HG02571 (cell line): Measurements from ENCODE around the gene TIGD7.

Source experiments
- ATAC-seq: cut with Tn5 transposase; IDR thresholded peaks from one replicate; pipeline ENCODE4 v1.9.1; 2021; ENCODE audit warnings: mild to moderate bottlenecking, moderate library complexity; ENCODE audit not compliant: unreplicated experiment

TIGD7 gene, protein sequence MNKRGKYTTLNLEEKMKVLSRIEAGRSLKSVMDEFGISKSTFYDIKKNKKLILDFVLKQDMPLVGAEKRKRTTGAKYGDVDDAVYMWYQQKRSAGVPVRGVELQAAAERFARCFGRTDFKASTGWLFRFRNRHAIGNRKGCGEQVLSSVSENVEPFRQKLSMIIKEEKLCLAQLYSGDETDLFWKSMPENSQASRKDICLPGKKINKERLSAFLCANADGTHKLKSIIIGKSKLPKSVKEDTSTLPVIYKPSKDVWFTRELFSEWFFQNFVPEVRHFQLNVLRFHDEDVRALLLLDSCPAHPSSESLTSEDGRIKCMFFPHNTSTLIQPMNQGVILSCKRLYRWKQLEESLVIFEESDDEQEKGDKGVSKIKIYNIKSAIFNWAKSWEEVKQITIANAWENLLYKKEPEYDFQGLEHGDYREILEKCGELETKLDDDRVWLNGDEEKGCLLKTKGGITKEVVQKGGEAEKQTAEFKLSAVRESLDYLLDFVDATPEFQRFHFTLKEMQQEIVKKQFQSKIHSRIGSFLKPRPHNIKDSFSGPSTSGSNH

DNA sequence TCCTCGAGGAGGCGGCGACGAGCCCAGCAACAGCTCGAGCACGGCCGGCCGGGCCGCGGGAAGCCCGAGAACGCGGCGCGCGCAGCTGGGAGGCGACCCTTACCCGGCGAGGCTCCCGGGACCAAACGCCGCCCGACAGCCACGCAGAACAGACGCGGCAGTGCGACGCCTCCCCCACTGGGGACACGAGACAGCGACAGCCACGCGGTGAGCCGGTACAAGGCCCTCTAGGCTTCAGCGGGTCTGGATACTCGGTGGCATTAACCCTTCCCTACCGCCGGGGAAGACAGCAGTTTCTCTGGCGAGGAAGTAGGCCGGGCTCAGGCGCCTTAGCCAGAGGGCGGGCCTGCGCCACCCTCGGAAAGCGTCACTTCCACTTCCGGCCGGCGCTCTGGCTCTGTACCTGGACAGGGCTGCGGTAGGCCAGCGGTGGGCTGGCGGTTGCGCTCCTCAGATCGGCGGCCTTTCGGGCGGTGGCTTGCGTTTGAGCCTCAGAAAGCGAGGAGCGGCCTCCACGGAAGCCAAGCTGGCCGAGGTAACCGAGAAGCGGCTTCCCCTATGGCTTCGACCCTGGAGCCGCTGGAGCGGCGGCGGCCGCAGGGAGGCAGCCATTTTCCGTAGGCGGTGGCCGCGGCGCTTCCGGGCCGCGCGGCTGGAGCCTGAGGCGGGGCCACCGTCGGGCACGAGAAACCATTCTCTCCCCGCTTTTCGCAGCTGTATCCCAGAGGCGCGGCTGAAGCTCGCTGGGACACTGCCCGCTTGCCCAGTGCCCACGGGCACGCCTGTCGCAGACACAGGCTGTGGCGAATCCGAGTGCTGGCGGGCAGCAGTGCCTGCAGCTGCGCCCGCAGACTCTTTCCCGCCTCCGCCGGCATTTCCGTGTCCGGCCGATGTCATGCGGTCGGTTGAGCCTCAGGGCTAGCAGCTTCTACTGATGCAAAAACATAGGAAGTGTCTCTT is at the start of gene TIGD7, which contains the start of gene ZNF75A:
Gene TIGD7 (minus strand): TSS at position 322 of the 960 bp plus-strand sequence. CDS start 4,816 bp downstream, outside the sequence.
Gene ZNF75A (plus strand): TSS at position 389 of the 960 bp plus-strand sequence. CDS start 2,932 bp downstream, outside the sequence.
- ATAC-seq = peak; percentile 91

DNA sequence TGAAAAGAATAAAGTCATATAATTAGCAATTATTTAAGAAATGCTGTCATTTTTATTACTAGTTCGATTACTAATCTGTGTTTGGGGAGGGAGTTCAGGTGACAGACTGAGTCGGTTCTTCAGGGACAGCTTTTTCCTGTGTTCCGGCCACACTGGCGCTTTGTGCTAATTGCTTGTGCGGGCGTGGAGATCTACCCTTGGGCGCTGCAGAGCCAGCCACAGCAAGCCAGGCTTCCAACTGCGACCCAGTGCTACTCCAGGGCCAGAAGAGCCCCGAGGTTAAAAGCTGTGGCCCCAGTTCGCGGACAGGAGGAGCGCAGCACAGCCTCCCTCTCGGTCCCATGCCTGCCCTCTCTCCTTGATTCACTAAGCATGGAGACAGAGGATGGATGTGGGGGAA is 43.9 kb upstream of the TIGD7 start:
- ATAC-seq = no peak

- no peak for ATAC-seq
Measured at GRCh38 chr16:3348547-3349167, 43.4 kb upstream of the TIGD7 start.

DNA sequence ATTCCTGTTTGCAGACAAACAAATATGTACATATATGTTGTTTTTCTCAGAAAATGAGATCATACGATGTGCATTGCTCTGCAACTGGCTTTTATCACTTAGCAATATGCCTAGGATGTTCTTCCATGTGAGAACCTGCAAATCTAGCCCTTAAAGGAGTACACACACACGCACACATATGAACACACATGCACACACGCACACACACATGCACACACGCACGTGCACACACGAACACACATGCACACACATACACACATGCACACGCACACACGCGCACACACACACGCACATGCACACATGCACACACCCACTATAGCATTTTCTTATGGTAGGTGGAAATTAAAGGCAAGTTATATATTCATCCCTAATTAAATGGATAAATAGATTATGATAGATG is 42.4 kb upstream of the TIGD7 start:
- no peak for ATAC-seq

- no peak for ATAC-seq
Measured at GRCh38 chr16:3346041-3346440, 40.8 kb upstream of the TIGD7 start.

- ATAC-seq = no peak
Measured at GRCh38 chr16:3328643-3329042, 23.4 kb upstream of the TIGD7 start.

DNA sequence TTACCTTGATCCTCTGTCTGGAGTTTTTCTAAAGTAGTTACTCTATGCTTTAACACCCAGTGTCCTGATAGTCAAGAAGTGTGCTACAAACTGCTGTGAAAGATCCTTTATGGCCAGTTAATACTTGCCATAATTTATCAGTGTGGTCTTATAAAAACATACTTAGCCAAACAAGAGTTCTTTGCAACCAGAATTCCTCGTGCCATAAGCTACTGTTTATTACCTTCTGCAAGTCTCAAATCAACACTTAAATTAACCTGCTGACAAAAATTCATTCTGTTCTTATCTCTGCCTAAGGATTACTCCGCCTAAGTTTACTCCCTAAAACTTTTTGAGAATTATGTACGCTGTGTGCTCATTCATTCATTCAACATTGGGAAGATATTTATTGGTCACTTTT is 22.9 kb upstream of the TIGD7 start:
- no peak for ATAC-seq

DNA sequence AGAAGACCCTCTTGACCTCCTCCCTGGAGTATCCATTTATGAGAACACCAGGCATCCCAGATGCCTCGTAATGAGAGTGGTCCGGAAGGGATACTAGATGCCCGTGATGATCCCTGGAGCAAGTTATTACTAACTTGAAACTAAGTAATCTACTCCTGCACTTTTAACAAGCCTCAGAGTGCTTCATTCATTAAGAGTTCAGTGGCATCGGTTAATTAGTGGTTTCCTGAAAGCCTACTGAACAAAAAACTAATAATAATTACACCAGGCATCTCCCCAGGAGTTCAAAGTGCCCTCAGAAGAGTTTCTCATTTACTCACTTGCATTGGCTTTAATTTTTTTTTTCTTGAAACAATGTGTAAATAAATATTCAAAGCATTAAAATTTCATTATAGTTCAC is 22.3 kb upstream of the TIGD7 start:
- no peak for ATAC-seq

DNA sequence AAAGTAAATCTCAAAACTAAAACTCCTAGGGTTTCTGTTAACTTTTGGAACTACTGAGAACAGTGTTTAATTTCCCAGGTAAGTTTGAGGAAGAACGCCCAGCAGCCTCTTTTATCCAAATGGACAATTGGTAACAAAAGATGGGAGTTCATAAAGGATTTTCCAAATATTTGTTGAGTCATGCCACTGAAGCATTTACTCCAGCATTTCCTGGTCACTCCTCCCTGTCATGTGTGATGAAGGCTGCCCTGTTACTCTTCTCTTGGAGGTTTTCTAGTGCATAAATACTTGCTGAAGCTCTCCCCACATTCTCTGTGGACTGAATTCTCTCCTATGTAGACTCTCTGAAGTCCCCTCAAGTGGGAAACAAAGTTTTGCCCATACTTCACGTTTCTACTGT is 16.6 kb upstream of the TIGD7 start:
- no peak for ATAC-seq

GRCh38 chr16:3317315-3317999 is 12.2 kb upstream of the TIGD7 start:
- no peak for ATAC-seq

- ATAC-seq = no peak
Measured at GRCh38 chr16:3311496-3311895, 6.3 kb upstream of the TIGD7 start.

GRCh38 chr16:3306078-3306477 is 848 bp upstream of the TIGD7 start:
- no peak for ATAC-seq

- ATAC-seq = no peak
Measured at GRCh38 chr16:3304370-3304769, 860 bp downstream of the TIGD7 start.

DNA sequence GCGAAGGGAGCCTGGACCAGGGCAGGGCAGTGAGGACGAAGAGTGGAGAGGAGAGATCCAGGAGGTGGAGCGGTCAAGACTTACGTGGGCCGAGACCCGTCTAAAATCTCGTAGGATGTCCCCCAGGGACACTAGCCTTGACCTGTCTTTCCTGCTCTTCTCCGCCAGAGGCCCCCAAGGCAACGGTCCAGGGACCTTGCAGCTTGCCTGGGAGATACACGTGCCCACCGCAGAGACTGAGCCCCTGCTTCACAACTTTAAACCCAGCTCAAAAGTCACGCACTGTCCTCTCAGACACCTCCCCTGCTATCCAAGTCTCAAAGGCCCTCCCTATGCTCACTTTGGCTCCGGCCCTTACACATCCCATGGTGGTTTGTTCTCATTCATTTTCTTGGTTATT is 9.4 kb downstream of the TIGD7 start:
- ATAC-seq = no peak

GRCh38 chr16:3295209-3295608 is 10.0 kb downstream of the TIGD7 start:
- no peak for ATAC-seq

GRCh38 chr16:3292604-3293003 is 12.6 kb downstream of the TIGD7 start:
- no peak for ATAC-seq

- ATAC-seq = no peak
Measured at GRCh38 chr16:3289998-3290673, 15.1 kb downstream of the TIGD7 start.

- no peak for ATAC-seq
Measured at GRCh38 chr16:3285131-3285530, 20.1 kb downstream of the TIGD7 start.

GRCh38 chr16:3283543-3284447 is 21.4 kb downstream of the TIGD7 start:
- ATAC-seq = no peak
